ENCODE data around the gene RFT1.
"Not testable (repeated sequence)": the region's sequence is repeated elsewhere in the genome, so short reads cannot be mapped to it uniquely, and the experiment has no call there.

Gene RFT1

GRCh38 chr3:53157974-53158580 lies 27.8 kb upstream of the RFT1 start:
- DNase-seq (ENCODE audit: low spot score in 2 of 2) (no peak), ATAC-seq (no peak)
- Mint-ChIP-seq H3K4me1 (peaks cover 20% of the 10 kb centered on the region), H3K36me3 (peaks cover 7% of the 10 kb centered on the region), H3K4me3 (no peak overlapping the region), H3K27ac (no peak overlapping the region), H3K9me3 (no peaks in the 10 kb centered on the region)

DNA sequence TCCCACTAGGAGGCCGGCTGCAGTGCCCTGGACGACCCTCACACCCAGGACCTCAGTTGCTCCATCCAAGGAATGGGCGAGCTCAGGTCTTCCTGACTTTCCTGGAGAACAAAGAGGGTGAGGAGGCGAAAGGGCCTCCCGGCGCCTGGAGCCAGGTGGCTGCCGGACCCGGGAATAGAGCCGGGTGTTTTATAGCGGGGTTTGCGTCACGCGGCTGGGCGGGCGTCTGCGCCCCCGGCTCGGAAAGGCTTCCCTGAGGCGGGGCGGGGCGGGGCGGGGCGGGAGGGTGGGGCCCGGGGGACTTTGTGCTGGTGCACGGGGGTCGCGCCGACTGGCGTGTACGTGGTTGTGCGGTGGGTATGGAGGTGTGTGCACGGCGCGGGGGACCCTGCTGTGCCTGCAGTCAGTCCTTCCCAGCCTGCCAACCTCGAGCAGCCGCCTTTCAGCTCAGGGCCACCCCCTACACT lies 26.2 kb upstream of the RFT1 start:
- Mint-ChIP-seq H3K9me3 (no peaks in the 10 kb centered on the region), H3K4me3 (no peak overlapping the region), H3K36me3 (peaks cover 5% of the 10 kb centered on the region), H3K27ac (no peak overlapping the region), H3K4me1 (peaks cover 9% of the 10 kb centered on the region)
- DNase-seq (ENCODE audit: low spot score in 2 of 2) (no peak), ATAC-seq (no peak)

DNA sequence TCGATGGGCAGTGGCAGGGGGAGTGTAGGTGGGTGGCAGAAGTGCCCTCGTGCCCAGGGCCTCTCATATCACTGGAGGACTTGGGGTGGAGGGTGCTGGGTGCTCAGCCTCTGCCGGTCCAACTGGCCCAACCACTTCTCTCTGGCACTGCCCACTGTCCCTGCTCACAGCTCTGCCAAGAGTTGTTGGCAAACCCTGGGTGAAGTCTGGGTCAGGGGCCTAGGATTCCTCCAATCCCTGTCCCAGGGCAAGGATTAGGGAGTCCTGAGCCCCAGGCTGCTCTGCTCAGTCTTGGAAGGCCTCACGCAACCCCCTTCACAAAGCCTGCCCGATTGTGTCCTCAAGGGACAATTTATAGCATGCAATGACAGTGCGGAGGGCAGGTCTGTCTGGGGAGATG lies 25.5 kb upstream of the RFT1 start:
- DNase-seq (ENCODE audit: low spot score in 2 of 2) (no peak), ATAC-seq (no peak)
- Mint-ChIP-seq H3K4me1 (peaks cover 9% of the 10 kb centered on the region), H3K27ac (no peak overlapping the region), H3K9me3 (no peaks in the 10 kb centered on the region), H3K4me3 (no peak overlapping the region), H3K36me3 (peaks cover 5% of the 10 kb centered on the region)

GRCh38 chr3:53154881-53155285 lies 24.6 kb upstream of the RFT1 start:
- Mint-ChIP-seq H3K27ac (no peak overlapping the region), H3K4me1 (peaks cover 2% of the 10 kb centered on the region), H3K36me3 (no peaks in the 10 kb centered on the region), H3K4me3 (no peak overlapping the region), H3K9me3 (no peaks in the 10 kb centered on the region)
- ATAC-seq (no peak), DNase-seq (ENCODE audit: low spot score in 2 of 2) (no peak)

GRCh38 chr3:53153980-53154379 lies 23.7 kb upstream of the RFT1 start:
- ATAC-seq (no peak), DNase-seq (ENCODE audit: low spot score in 2 of 2) (no peak)
- Mint-ChIP-seq H3K4me1 (no peaks in the 10 kb centered on the region), H3K9me3 (no peaks in the 10 kb centered on the region), H3K4me3 (no peak overlapping the region), H3K27ac (no peak overlapping the region), H3K36me3 (no peaks in the 10 kb centered on the region)

DNA sequence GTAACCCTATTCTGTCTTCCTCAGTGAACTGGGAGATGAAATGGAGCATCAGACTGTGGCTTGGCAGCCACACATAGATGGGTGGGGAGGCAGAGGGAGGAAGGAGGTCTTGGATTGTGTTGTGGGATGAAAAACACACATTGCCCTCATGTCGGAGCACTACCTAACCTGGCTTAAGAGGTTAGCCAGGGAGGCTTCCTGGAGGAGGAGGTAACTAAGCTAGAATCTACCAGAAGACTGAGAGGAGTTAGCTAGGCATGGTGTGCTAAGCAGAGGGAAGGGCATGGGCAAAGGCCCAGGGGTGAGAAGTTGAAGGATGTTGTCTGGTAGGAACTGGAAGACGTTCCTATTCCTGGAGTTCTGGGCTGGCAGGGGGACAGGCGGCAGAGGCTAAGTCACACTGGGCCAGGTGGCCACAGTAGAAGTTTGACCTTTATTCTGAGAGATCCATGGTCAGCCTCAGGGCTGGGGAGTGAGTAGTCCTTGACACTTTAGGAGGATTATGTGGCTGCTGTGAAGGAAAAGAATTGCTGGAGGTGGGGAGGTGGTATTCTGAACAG lies 23.1 kb upstream of the RFT1 start:
- Mint-ChIP-seq H3K9me3 (no peaks in the 10 kb centered on the region), H3K4me3 (no peak overlapping the region), H3K36me3 (no peaks in the 10 kb centered on the region), H3K4me1 (no peaks in the 10 kb centered on the region), H3K27ac (no peak overlapping the region)
- ATAC-seq = no peak
- DNase-seq (ENCODE audit: low spot score in 2 of 2) = no peak

DNA sequence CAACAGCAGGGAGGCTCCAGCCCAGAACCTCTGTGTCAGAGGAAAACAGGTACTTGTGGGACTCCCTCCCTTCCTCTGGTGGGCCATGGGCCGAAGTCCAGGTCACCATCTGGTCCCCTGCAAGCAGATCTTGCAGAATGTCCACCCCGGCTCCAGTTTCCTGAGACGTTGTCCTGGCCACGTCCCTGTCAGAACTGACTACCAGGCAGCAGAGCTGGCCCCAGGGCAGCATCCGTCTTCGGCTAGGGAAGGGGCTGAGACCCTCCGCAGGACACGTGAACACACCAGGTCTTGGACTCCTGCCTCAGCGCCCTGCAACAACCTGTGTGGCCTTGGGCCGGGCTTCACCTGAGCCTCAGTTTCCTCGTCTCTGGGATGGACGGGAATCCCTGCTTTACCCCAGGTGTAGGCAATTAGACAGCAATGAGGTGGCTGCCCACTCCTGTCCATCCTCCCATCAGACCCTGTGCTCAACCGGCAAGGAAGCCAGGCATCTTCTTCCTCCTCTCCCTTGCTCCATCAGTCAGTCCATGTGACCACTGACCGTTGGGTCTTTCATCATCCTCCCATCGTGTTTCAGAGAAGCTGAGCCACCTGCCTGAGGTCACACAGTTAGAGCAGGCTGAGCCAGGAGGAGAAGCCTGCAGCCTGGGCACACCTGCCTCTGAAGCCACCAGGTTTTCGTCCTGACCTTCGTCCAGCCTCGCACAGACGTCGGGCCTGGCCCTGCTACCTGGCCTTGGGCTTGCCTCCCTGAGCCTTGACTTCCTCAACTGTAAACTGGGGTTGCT lies 21.8 kb upstream of the RFT1 start:
- ATAC-seq (no peak), DNase-seq (ENCODE audit: low spot score in 2 of 2) (no peak)
- H3K4me1 Mint-ChIP-seq = no peaks in the 10 kb centered on the region
- no peak overlapping the region for H3K27ac Mint-ChIP-seq
- no peak overlapping the region for H3K4me3 Mint-ChIP-seq
- no peaks in the 10 kb centered on the region for H3K9me3 Mint-ChIP-seq
- H3K36me3 Mint-ChIP-seq = no peaks in the 10 kb centered on the region

DNA sequence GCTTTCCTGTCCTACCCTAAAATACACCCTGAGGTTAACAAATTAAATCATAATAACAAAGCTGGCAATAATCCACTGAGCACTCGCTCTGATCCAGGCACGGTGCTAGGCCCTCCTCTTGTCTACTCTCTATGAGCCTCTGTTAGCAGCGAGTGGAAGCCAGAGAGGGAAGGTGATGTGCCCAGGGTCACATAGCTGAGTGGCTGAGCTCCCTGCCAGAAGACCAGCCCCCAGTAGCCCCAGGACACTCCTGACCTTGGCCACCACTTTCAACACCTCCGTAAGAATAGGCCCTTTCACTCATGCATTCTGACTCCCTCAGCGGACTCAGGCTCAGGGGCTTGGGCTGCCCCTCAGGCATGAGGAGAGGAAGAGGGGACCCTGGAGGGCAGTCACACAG lies 21.2 kb upstream of the RFT1 start:
- DNase-seq (ENCODE audit: low spot score in 2 of 2) (no peak), ATAC-seq (no peak)
- no peaks in the 10 kb centered on the region for H3K4me1 Mint-ChIP-seq
- no peaks in the 10 kb centered on the region for H3K36me3 Mint-ChIP-seq
- H3K9me3 Mint-ChIP-seq = no peaks in the 10 kb centered on the region
- no peak overlapping the region for H3K27ac Mint-ChIP-seq
- H3K4me3 Mint-ChIP-seq = no peak overlapping the region

DNA sequence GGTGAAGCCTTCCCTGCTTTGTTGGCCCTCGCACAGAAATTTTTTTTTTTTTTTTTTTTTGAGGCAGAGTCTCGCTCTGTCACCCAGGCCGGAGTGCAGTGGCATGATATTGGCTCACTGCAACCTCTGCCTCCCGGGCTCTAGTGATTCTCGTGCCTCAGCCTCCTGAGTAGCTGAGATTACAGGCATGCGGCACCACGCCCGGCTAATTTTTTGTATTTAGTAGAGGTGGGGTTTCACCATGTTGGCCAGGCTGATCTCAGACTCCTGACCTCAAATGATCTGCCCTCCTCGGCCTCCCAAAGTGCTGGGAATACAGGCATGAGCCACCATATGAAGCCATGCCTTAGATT lies 20.8 kb upstream of the RFT1 start:
- not testable (repeated sequence) for H3K9me3 Mint-ChIP-seq; H3K4me3 Mint-ChIP-seq; H3K4me1 Mint-ChIP-seq; H3K36me3 Mint-ChIP-seq; ATAC-seq; H3K27ac Mint-ChIP-seq; DNase-seq (ENCODE audit: low spot score in 2 of 2)

DNA sequence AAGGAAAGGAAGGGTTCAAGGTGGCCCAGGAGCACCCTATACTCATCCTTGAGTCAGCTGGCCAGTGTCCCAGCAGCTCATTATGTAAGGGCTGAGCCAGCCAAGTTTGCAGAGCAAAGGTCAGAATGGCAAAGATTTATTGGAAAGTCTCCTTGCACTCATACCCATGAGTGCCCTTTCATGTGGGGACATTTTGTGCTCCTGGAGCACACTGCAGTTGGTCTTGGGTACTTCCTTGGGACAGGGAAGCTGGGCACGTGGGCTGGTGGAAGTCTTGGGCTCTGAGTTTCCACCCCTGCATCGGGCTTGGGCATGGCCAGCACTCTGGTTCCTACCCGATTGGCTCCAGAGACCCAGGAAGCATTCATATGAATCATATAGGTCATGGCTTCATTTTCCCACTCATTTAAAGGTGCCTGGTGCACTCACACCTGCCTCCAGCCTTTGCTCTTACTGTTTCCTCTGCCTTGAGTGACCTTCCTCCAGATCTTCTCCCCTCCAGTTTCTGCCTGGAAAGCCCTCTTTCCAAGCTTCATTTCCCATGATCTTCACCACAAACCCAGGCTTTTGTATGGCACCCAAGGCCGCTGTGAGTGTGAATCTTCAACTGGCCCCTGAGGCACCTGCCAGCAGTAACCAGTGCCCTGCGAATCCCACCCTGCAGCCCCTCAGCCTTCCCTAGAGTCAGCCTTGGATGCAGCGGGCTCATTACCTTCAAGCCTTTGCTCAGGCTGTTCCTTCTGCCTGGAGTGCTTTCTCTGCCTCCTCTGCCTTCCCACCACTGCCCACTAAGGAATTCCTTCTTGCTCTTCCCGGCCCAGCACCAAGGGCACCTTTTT lies 20.2 kb upstream of the RFT1 start:
- DNase-seq (ENCODE audit: low spot score in 2 of 2) = no peak
- Mint-ChIP-seq H3K4me1 (no peaks in the 10 kb centered on the region), H3K9me3 (no peaks in the 10 kb centered on the region), H3K36me3 (no peaks in the 10 kb centered on the region), H3K4me3 (no peak overlapping the region), H3K27ac (no peak overlapping the region)
- no peak for ATAC-seq

DNA sequence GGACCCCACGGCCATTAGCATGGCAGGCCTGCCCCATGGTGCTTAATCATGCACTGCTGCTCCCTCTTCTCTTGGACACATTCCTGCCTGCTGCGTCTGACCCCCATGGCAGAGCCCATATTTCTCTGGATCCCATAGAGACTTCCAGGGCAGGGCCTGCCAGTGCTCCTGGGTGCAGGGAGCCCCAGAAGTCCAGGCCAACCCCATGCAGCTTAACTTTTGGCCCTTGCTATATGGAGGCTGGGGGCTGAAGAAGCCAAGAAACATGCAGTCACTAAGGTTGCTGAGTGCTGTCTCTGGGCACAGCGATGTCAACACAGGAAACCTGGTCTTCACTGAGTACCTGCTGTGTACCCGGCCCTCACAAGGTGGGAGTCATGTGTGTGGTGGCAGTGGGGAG lies 19.5 kb upstream of the RFT1 start:
- DNase-seq (ENCODE audit: low spot score in 2 of 2) (no peak), ATAC-seq (no peak)
- H3K27ac Mint-ChIP-seq = no peak overlapping the region
- H3K4me3 Mint-ChIP-seq = no peak overlapping the region
- H3K36me3 Mint-ChIP-seq = no peaks in the 10 kb centered on the region
- no peaks in the 10 kb centered on the region for H3K9me3 Mint-ChIP-seq
- no peaks in the 10 kb centered on the region for H3K4me1 Mint-ChIP-seq

- ATAC-seq (no peak), DNase-seq (ENCODE audit: low spot score in 2 of 2) (no peak)
- Mint-ChIP-seq H3K36me3 (no peaks in the 10 kb centered on the region), H3K9me3 (no peaks in the 10 kb centered on the region), H3K4me3 (no peak overlapping the region), H3K4me1 (no peaks in the 10 kb centered on the region), H3K27ac (no peak overlapping the region)
These were observed 18.9 kb upstream of the RFT1 start for GRCh38 chr3:53149006-53149690.

DNA sequence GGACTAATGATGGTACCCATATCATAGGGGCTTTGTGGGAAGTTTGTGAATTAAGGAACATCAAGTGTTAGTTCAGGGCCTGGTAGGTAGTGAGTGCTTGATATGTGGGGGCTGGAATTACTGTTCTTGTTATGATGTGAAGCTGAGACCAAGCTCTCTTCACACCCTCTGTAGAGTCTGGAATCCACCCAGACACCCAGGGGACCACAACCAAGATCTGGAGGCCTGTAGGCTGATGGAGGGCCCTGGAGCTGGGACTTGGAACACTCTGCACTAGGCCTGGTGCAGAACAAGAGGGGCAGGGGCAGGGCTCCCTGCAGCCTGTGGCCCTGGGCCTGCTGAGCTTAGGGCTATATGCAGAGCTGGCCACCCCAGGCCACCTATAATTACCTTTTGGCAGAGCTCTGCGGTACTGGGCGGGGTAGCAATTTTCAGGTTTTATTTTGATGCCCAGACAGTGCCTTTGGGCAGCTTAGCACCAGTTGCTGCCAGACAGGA lies 17.7 kb upstream of the RFT1 start:
- Mint-ChIP-seq H3K4me3 (no peak overlapping the region), H3K36me3 (no peaks in the 10 kb centered on the region), H3K27ac (no peak overlapping the region), H3K4me1 (no peaks in the 10 kb centered on the region), H3K9me3 (no peaks in the 10 kb centered on the region)
- DNase-seq (ENCODE audit: low spot score in 2 of 2) (no peak), ATAC-seq (peak; percentile 22)

DNA sequence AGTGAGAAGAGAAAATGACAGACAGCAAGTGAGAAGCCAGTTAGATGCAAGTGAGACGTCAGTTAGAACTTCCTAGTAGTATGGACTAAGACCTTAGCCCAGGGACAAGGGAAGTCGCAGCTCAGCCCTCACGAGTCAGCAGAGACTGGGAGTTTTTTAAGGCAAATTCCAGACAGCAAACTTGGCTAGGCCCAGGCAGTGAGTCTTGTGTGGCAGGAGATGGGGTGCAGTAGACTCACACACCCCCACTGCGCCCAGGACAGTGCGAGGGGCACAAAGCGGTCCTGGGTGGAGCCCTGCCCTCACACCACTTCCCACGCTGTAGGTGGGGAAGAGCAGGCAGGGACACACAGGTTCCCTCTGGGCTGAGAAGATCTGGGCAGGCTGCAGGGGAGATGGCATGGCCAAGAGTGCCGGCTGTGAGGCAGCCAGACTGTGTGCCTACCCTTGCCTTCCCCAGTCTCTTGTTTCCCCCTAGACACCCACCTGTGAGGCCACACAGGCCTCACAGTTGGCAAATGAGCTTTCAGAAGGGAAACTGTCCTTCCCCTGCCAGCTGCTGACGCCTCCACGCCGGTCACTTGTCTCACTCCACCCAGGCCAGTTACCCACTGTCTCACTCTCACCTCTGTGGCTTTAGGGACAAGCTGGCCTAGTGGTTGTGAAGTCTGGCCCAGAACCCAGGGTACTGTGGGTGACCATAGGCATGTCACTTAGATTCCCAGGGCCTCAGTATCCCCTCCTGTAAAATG lies 17.1 kb upstream of the RFT1 start:
- no peaks in the 10 kb centered on the region for H3K36me3 Mint-ChIP-seq
- H3K9me3 Mint-ChIP-seq = no peaks in the 10 kb centered on the region
- no peak overlapping the region for H3K27ac Mint-ChIP-seq
- no peak overlapping the region for H3K4me3 Mint-ChIP-seq
- no peak for ATAC-seq
- H3K4me1 Mint-ChIP-seq = no peaks in the 10 kb centered on the region
- DNase-seq (ENCODE audit: low spot score in 2 of 2) = no peak
